Stimulated activated CD4-positive, alpha-beta T cell treated with anti-CD3 and anti-CD28 coated beads, Interleukin-1b, Interleukin-23, amount 100 ng/mL, for 48 hours (primary cell): ENCODE results near the gene AIP.
"Not testable (repeated sequence)": the region's sequence is repeated elsewhere in the genome, so short reads cannot be mapped to it uniquely, and the experiment has no call there.

Source experiments
- DNase-seq: peaks from one replicate; pipeline ENCODE4 v3.0.0-alpha.2; 2020

The AIP gene

DNA sequence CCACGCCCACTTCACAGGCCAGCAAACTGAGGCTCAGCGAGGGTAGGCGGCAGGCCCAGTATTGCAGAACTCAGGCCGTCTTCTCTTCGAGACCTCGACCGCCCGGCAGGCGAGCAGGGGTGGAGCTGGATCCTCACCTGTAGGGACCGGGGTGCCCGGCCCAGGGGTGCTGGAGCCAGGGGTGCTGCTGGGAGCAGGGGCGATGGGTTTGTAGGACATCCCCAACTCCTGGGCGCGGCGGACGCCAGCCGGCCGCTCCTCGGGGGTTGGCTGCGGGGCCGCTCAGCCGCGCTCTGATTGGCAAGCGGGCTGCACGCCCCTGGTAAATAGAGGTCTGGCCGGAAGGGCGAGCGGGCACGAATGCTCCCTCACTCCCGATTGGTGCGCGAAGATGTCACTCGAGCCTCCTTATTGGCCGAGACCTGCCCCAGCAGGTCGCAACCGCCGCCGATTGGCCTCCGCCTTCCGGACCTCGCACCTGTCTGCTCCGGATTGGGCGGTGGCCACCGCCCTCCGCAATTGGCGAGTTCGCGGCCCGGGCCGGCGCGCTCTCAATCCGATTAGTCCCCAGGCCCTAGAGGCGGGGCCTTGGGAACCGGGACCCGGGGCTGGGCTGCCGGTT, 25.1 kb downstream of the AIP start, which contains the start of gene CDK2AP2:
TSS of gene CDK2AP2 (minus strand) at position 299 of the 622 bp plus-strand sequence. CDS start at position 219, 80 bp downstream.
- DNase-seq: peak; percentile 99

GRCh38 chr11:67508486-67509121, 25.8 kb downstream of the AIP start:
- peak; percentile 98 for DNase-seq

GRCh38 chr11:67510023-67510345, 27.2 kb downstream of the AIP start:
- DNase-seq: no peak

DNA sequence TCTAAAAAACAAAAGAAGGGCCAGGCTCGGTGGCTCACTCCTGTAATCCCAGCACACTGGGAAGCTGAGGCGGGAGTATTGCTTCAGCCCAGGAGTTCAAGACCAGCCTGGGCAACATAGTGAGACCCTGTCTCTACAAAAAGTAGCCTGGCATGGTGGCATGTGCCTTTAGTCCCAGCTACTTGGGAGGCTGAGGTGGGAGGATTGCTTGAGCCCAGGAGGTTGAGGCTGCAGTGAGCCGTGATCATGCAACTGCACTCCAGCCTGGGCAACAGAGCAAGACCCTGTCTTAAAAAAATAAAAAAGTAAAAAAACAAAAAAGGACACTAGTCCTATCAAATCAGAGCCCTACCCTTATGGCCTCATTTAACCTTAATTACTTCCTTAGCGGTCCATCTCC, 28.7 kb downstream of the AIP start:
- not testable (repeated sequence) for DNase-seq

DNA sequence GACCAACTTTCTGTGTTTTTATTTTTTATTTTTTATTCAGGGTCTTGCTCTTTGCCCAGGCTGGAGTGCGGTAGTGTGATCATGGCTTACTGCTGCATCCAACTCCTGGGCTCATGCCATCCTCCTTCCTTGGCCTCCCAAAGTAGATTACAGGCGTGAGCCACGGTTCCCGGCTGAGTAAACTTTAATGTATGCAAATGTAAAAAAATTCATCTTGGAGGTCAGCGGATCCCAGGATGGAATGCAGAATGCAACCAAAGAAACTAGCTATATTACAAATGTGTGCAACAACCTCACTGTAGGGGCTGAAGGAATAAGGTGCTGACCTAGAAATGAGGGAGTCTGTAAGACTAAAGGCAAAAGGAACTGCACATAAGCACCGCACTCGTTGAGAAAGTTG, 31.3 kb downstream of the AIP start:
- no peak for DNase-seq

DNA sequence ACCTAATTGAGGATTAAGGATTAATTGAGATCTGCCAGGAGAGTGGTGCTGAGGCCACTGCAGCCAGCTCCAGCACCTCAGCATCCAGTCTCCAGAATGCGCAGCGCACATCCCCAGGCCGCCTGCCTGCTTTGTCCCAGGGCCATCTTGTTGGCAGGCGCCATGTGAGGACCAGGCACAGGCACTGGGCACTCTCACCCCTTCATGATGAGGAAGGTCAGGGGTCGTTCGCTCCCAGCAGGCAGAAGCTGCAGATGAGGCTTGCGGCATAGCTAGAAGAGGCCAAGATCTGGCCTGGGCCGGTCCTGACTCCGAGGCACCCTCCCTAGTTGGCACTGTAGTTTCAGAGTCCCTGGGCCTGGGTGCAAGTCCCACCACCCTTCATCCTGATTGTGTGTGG, 34.0 kb downstream of the AIP start:
- no peak for DNase-seq

- no peak for DNase-seq
Observed at GRCh38 chr11:67517784-67518552, 35.1 kb downstream of the AIP start.

DNA sequence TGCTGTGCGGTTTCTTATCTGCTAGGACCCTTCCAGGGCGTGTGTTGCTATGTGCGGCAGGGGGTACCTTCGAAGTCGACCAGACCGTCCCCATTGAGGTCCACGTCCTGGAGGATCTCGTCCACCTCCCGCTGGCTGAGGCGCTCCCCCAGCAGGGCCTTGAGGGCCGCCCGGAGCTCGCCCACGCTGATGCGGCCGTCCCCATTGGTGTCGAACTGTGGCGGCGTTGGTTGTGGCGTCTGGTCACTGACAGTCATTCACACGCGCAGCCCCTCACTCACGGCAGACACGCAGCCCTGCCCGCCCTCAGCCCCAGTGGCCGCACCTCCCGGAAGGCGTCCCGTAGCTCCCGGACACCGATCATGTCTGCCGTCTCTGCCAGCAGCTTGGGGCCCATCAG, 36.9 kb downstream of the AIP start:
- DNase-seq: no peak

DNA sequence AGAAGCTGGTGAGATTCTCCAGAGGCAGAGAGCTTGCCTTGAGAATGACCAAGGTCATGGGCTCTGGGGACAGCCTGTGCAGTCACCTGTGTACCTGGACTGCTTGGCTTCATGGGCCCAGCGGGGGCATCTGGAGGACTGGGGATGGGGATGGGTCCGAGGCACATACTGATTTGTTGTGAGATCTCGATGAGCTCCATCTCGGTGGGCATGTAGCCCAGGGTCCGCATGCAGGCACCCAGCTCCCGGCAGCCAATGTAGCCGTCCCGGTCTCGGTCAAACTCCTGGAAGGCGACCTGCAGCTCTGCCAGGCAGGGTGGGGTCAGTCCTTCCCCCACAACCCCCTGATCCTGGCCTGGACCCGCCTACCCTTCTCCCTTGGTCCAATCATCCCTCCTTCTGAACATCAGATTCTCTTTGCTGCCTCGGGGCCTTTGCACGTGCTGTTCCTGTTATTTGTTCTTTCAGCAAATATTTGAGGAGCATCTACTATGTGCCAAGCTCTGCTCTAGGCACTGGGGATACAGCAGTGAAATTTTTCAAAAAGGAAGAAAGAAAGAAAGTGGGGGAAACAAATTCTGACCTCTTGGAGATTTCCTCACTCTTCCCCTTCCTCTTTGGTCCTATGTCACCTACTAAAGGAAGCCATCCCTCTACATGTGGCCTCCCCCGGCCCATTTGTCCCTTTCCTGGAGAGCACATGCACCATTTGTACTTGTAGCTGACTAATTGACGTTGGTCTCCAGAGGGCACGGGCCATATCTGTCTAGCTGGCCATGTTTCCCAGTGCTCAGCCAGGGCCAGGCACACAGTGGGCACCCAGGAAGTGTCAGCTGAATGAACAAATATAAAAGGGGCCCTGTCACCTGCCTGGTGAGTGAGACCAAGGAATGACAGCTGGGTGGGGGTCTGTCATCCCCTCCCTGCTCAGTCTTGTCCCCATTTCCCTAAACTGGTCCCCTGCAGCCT, 38.3 kb downstream of the AIP start:
- DNase-seq: no peak

GRCh38 chr11:67521924-67522323, 39.1 kb downstream of the AIP start:
- DNase-seq: no peak

GRCh38 chr11:67522338-67522737, 39.5 kb downstream of the AIP start:
- DNase-seq: no peak

DNA sequence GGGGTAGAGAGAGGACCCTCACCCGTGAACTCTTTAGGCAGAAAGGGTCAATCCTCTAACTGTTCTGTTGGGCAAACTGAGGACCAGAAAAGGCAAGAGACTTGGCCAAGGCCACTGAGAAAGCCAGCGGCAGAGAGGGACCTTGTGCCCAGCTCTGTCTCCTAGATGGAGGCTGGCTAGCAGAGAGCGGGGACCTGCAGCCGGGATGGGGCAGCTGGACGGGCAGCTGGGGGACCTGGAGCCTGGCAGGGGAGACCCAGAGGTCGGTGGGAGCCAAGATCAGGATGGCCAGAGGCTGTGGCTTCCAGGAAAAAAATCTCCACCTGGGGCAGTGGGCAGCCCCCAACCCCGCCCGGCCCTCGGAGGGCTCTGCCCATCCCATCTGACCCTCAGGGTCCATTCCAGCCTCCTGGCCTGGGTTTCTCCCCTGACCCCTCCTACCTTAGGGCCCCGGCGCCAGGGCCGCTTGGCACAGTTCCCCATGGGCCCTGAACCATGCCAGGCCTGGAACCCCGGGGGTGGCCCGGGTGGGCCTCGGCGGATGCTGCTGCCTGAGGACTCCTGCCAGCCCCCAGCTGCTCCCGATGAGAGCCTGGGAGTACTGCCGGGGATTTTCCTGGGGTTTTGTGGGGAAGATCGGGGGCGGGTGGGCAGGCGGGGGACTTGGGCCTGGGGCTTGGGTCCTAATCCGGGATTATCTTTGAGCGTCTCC, 40.2 kb downstream of the AIP start, which contains the start of gene CABP2:
TSS of gene CABP2 (minus strand) at position 603 of the 712 bp plus-strand sequence. CDS start at position 483, 120 bp downstream.
- DNase-seq: no peak

GRCh38 chr11:67523556-67524479, 41.0 kb downstream of the AIP start:
- DNase-seq: no peak

DNA sequence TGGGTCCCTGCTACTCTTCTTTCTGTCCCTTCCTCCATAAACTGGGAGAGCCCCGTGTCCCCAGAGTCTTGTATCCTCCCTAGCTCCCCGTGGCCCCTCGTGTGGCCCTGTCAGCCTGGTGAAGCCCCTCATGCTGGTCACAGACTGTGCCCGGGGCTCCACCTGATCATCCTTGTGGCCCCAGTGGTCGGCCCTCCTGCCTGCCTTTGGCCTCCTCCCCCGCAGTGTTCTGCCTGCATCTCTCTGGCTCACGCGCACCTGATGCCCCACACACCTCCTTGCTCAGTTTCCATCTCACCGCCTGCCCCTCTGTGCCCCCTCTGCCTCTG, 41.6 kb downstream of the AIP start:
- no peak for DNase-seq

DNA sequence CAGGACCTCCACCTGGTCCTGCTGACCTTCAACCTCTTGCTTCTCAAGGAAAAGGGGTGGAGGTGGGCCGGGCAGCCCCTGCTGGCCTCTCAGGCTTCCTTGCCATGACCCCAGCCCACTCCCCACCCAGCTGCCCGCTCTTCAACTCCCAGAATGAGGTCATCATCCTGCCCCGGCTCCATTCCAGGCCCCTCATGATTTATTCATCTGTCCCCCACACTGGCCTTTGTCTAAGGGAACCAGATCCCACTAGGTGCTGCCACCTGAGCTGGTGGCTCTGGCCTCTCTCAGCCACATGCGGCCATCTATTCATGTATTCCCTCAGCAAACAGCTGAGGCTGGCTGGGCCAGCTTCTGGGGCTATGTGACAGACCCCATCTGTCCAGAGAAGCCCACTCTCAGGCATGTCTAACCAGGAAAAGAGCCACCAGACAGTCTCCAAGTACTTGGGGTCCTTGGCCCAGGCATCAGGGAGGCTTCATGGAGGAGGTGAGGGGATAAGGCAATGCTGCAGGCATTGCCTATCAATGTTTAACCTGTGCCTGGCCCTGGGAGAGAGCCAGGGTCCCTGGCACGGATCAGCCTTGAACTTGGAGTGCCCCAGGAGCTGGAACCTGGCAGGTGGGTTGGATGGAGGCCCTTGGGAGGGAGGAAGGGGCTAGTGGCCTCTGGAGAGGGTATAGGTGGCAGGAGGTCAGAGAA, 42.6 kb downstream of the AIP start:
- DNase-seq: no peak

- DNase-seq: no peak
Observed at GRCh38 chr11:67528376-67528775, 45.5 kb downstream of the AIP start.

DNA sequence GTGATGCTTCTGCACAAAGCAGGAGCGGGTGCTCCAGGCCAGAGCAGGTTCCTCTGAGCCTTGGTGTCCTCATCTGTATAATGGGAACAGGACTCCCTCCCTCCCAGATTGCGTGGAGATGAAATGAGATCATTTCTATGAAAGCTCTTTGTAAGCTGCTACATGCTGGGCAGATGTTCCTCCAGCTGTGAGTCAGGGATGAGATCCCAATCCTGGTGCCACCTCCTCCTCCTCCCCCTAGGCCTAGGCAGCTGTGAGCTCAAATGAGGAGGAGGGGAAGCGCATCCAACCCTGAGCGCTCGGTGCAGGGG, 47.4 kb downstream of the AIP start:
- DNase-seq: no peak

DNA sequence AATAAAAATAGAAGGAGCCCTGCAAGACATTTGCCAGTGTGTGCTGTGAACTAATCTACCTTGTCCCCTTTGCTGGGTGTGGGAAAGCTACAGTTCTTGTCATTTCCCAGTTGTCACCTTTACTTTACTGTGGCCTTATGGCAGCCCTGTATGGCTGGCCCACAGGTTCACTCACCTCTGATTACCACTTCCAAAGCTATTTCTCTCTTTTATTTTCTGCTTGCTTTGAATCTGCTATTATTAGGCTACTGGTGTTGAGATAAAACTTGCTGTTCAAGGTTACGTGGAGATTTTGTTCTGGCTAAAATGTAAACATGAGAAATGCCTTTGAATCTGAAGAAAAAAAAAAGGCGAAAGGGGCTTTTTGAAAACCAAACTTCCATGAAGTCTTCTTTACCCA, 50.1 kb downstream of the AIP start:
- no peak for DNase-seq

- no peak for DNase-seq
Observed at GRCh38 chr11:67534070-67534679, 51.3 kb downstream of the AIP start.

- no peak for DNase-seq
Observed at GRCh38 chr11:67535561-67535960, 52.7 kb downstream of the AIP start.
